ENCODE results near the gene TRAM2. TPM values are rescaled to one million over a fixed set of nuclear protein-coding genes. Genes with fewer than 3 reads are reported as not detected.

Gene TRAM2
- total RNA-seq, 1 donor from 2014 or later: 16.2 TPM

GRCh38 chr6:52555518-52556233 is 21.2 kb downstream of the TRAM2 start:
- DNase-seq: no peak
- Mint-ChIP-seq H3K27me3 (ENCODE audit: unreplicated experiment) (peaks cover 6% of the 10 kb centered on the region), H3K4me3 (ENCODE audit: unreplicated experiment) (no peak overlapping the region), H3K27ac (ENCODE audit: unreplicated experiment) (no peak overlapping the region), H3K9me3 (ENCODE audit: unreplicated experiment) (peaks cover 5% of the 10 kb centered on the region), H3K4me1 (ENCODE audit: low read depth, unreplicated experiment) (peaks cover 41% of the 10 kb centered on the region), H3K36me3 (ENCODE audit: unreplicated experiment) (no peaks in the 10 kb centered on the region)
- TF ChIP-seq CTCF (IDR thresholded peaks at IDR 0.05; ENCODE audit: partially characterized antibody, unreplicated experiment): no peak

- Mint-ChIP-seq H3K4me3 (ENCODE audit: unreplicated experiment) (no peak overlapping the region), H3K36me3 (ENCODE audit: unreplicated experiment) (no peaks in the 10 kb centered on the region), H3K9me3 (ENCODE audit: unreplicated experiment) (peaks cover 5% of the 10 kb centered on the region), H3K27me3 (ENCODE audit: unreplicated experiment) (peaks cover 7% of the 10 kb centered on the region), H3K4me1 (ENCODE audit: low read depth, unreplicated experiment) (peaks cover 45% of the 10 kb centered on the region), H3K27ac (ENCODE audit: unreplicated experiment) (peak overlapping the region; percentile 48)
- TF ChIP-seq CTCF (IDR thresholded peaks at IDR 0.05; ENCODE audit: partially characterized antibody, unreplicated experiment): no peak
- no peak for DNase-seq
Observed at GRCh38 chr6:52554684-52555280, 22.1 kb downstream of the TRAM2 start.

- Mint-ChIP-seq H3K36me3 (ENCODE audit: unreplicated experiment) (no peaks in the 10 kb centered on the region), H3K4me1 (ENCODE audit: low read depth, unreplicated experiment) (peaks cover 47% of the 10 kb centered on the region), H3K27ac (ENCODE audit: unreplicated experiment) (peak overlapping the region; percentile 95)
Observed at GRCh38 chr6:52553719-52554118, 23.1 kb downstream of the TRAM2 start.

GRCh38 chr6:52553158-52553557 is 23.7 kb downstream of the TRAM2 start:
- H3K27ac Mint-ChIP-seq (ENCODE audit: unreplicated experiment): peak overlapping the region; percentile 95
- peaks cover 49% of the 10 kb centered on the region for H3K4me1 Mint-ChIP-seq (ENCODE audit: low read depth, unreplicated experiment)
- H3K4me3 Mint-ChIP-seq (ENCODE audit: unreplicated experiment): peak overlapping the region; percentile 69
- no peak for DNase-seq
- peaks cover 7% of the 10 kb centered on the region for H3K27me3 Mint-ChIP-seq (ENCODE audit: unreplicated experiment)
- H3K9me3 Mint-ChIP-seq (ENCODE audit: unreplicated experiment): peaks cover 5% of the 10 kb centered on the region
- no peak for TF ChIP-seq CTCF (IDR thresholded peaks at IDR 0.05; ENCODE audit: partially characterized antibody, unreplicated experiment)
- H3K36me3 Mint-ChIP-seq (ENCODE audit: unreplicated experiment): no peaks in the 10 kb centered on the region

More at GRCh38 chr6:52553719-52554118, 23.1 kb downstream of the TRAM2 start:
- no peak for TF ChIP-seq CTCF (IDR thresholded peaks at IDR 0.05; ENCODE audit: partially characterized antibody, unreplicated experiment)
- H3K27me3 Mint-ChIP-seq (ENCODE audit: unreplicated experiment): peaks cover 7% of the 10 kb centered on the region
- H3K9me3 Mint-ChIP-seq (ENCODE audit: unreplicated experiment): peaks cover 5% of the 10 kb centered on the region
- H3K4me3 Mint-ChIP-seq (ENCODE audit: unreplicated experiment): peak overlapping the region; percentile 69
- DNase-seq: no peak

- Mint-ChIP-seq H3K9me3 (ENCODE audit: unreplicated experiment) (peaks cover 5% of the 10 kb centered on the region), H3K4me1 (ENCODE audit: low read depth, unreplicated experiment) (peaks cover 54% of the 10 kb centered on the region), H3K36me3 (ENCODE audit: unreplicated experiment) (no peaks in the 10 kb centered on the region), H3K27me3 (ENCODE audit: unreplicated experiment) (peaks cover 7% of the 10 kb centered on the region), H3K4me3 (ENCODE audit: unreplicated experiment) (peak overlapping the region; percentile 60), H3K27ac (ENCODE audit: unreplicated experiment) (peak overlapping the region; percentile 88)
- no peak for TF ChIP-seq CTCF (IDR thresholded peaks at IDR 0.05; ENCODE audit: partially characterized antibody, unreplicated experiment)
- no peak for DNase-seq
Observed at GRCh38 chr6:52552278-52552643, 24.6 kb downstream of the TRAM2 start.
